CD4-positive, alpha-beta T cell (primary cell): ENCODE data around the gene INTS3. TPM values are rescaled to one million over a fixed set of nuclear protein-coding genes. Genes with fewer than 3 reads are reported as not detected.
"Not testable (repeated sequence)": the region's sequence is repeated elsewhere in the genome, so short reads cannot be mapped to it uniquely, and the experiment has no call there.

ENCODE experiments used
- ATAC-seq: fragments of 200-7000 bp; cut with Tn5 transposase; one replicate; pipeline ENCODE4 v1.10.0; 2022; ENCODE audit warnings: mild to moderate bottlenecking; ENCODE audit not compliant: poor library complexity
- CTCF ChIA-PET: fragments of 350-600 bp; sonication (Branson Sonifier 250); formaldehyde crosslinking; loops from one replicate; lab custom pipeline; 2021; ENCODE audit warnings: antibody characterized with exemption, inconsistent platforms; lab: Charles Lee
- POLR2A ChIA-PET: fragments of 350-600 bp; sonication (Branson Sonifier 250); formaldehyde crosslinking; loops from one replicate; lab custom pipeline; 2021; ENCODE audit warnings: antibody characterized with exemption, inconsistent platforms; lab: Charles Lee
- DNase-seq, 14 experiments: peaks; one replicate each; pipeline ENCODE4 v3.0.0-alpha.2; 2013 to 2020; ENCODE audit warnings: mixed read lengths in 2 of 14
- H3K27ac ChIP-seq, 2 donors: one replicate each; pipeline versions ENCODE4 v1.5.1 to v1.7.0; 2013; ENCODE audit warnings: low read length in 2 of 2, low read depth in 1 of 2, mild to moderate bottlenecking in 1 of 2
- H3K27me3 ChIP-seq, 2 experiments: 1 replicate in 1 of 2; 2 replicates in 1 of 2; pipeline versions ENCODE4 v1.6.1 to v1.7.0; 2013; ENCODE audit warnings: low read length in 2 of 2, control low read depth in 1 of 2, mild to moderate bottlenecking in 1 of 2, moderate library complexity in 1 of 2; ENCODE audit not compliant: insufficient read depth in 2 of 2, control insufficient read depth in 1 of 2
- H3K36me3 ChIP-seq: one replicate; pipeline ENCODE4 v1.6.1; 2013; ENCODE audit warnings: low read length, control low read depth; ENCODE audit not compliant: insufficient read depth
- H3K4me1 ChIP-seq: one replicate; pipeline ENCODE4 v1.6.1; 2013; ENCODE audit warnings: low read length, control low read depth; ENCODE audit not compliant: insufficient read depth
- H3K4me3 ChIP-seq: one replicate; pipeline ENCODE4 v1.5.1; 2013; ENCODE audit warnings: mild to moderate bottlenecking, low read length, moderate library complexity
- H3K9me3 ChIP-seq, 2 experiments: 1 replicate in 1 of 2; 2 replicates in 1 of 2; pipeline versions ENCODE4 v1.6.1 to v1.7.0; 2013; ENCODE audit warnings: low read length in 2 of 2, mild to moderate bottlenecking in 2 of 2, control low read depth in 1 of 2, moderate library complexity in 1 of 2; ENCODE audit not compliant: control insufficient read depth in 1 of 2, insufficient read depth in 1 of 2
- H3K27ac Mint-ChIP-seq: one replicate; pipeline ENCODE4 v1.8.0; 2020; ENCODE audit warnings: mixed read lengths
- H3K27me3 Mint-ChIP-seq: one replicate; pipeline ENCODE4 v1.8.0; 2021; ENCODE audit warnings: mixed read lengths
- H3K36me3 Mint-ChIP-seq: one replicate; pipeline ENCODE4 v1.8.0; 2021; ENCODE audit warnings: low read depth, mixed read lengths
- H3K4me1 Mint-ChIP-seq: one replicate; pipeline ENCODE4 v1.8.0; 2021; ENCODE audit warnings: low read depth, mixed read lengths
- H3K4me3 Mint-ChIP-seq: one replicate; pipeline ENCODE4 v1.8.0; 2020; ENCODE audit warnings: mild to moderate bottlenecking, mixed read lengths
- H3K9me3 Mint-ChIP-seq: one replicate; pipeline ENCODE4 v1.8.0; 2020; ENCODE audit warnings: mixed read lengths
- CTCF ChIP-seq: fragments of 200-600 bp; IDR thresholded peaks from one replicate; pipeline ENCODE4 v1.8.0; 2022; ENCODE audit warnings: antibody characterized with exemption, mild to moderate bottlenecking
- intact Hi-C, 2 experiments: fragments of 100-400 bp; cut with DNase I in 1 of 2; cut with micrococcal nuclease in 1 of 2; formaldehyde crosslinking; loops; one replicate each; pipeline versions ENCODE4 v1.15.1 to v1.9.0; 2023 to 2025; cut with DNase I, micrococcal nuclease
- total RNA-seq, 174 experiments: library from RNA in 2 of 174; stranded (reverse) in 2 of 174; gene quantifications; one replicate each; pipeline ENCODE4 v1.2.3 and lab custom pipeline; 2021 to 2026

The INTS3 gene
- total RNA-seq, 2 experiments from 2014 or later, result 24.9 to 27.4 TPM

GRCh38 chr1:153763365-153764225 lies 35.7 kb downstream of the INTS3 start:
- H3K9me3 ChIP-seq, result no peaks in the 10 kb centered on the region
- no peaks in the 10 kb centered on the region for H3K27me3 Mint-ChIP-seq
- POLR2A ChIA-PET, result interaction anchor here (0.6 kb wide), 1 partner anchor 166 kb away, joined by 3 read pairs; no protein-coding TSS in a partner anchor
- intact Hi-C loops, result no loop called here
- H3K36me3 ChIP-seq, result peaks cover 77% of the 10 kb centered on the region
- H3K4me3 Mint-ChIP-seq, result no peak overlapping the region
- CTCF ChIA-PET, result interaction anchor here (0.6 kb wide), 1 partner anchor 60 kb away, joined by 3 read pairs; no protein-coding TSS in a partner anchor
- H3K4me3 ChIP-seq, result no peak overlapping the region
- H3K27ac ChIP-seq, result no peak overlapping the region
- no peaks in the 10 kb centered on the region for H3K9me3 Mint-ChIP-seq
- TF ChIP-seq CTCF, result no peak
- H3K4me1 ChIP-seq, result no peaks in the 10 kb centered on the region
- H3K4me1 Mint-ChIP-seq, result no peaks in the 10 kb centered on the region
- H3K36me3 Mint-ChIP-seq, result peaks cover 85% of the 10 kb centered on the region
- no peaks in the 10 kb centered on the region for H3K27me3 ChIP-seq
- H3K27ac Mint-ChIP-seq, result no peak overlapping the region
- no peak for DNase-seq
- no peak for ATAC-seq

GRCh38 chr1:153764310-153764709 lies 36.5 kb downstream of the INTS3 start:
- H3K27me3 Mint-ChIP-seq, result no peaks in the 10 kb centered on the region
- ChIA-PET CTCF (no interaction called here), POLR2A (no interaction called here)
- H3K36me3 Mint-ChIP-seq, result peaks cover 91% of the 10 kb centered on the region
- H3K27ac ChIP-seq, result no peak overlapping the region
- no peak for TF ChIP-seq CTCF
- peaks cover 77% of the 10 kb centered on the region for H3K36me3 ChIP-seq
- no peak overlapping the region for H3K4me3 ChIP-seq
- H3K27ac Mint-ChIP-seq, result no peak overlapping the region
- no peaks in the 10 kb centered on the region for H3K4me1 ChIP-seq
- H3K9me3 ChIP-seq, result no peaks in the 10 kb centered on the region
- H3K4me3 Mint-ChIP-seq, result no peak overlapping the region
- H3K4me1 Mint-ChIP-seq, result no peaks in the 10 kb centered on the region
- ATAC-seq, result no peak
- no peaks in the 10 kb centered on the region for H3K27me3 ChIP-seq
- DNase-seq, result no peak
- H3K9me3 Mint-ChIP-seq, result no peaks in the 10 kb centered on the region
- intact Hi-C loops, result no loop called here

- CTCF ChIA-PET, result interaction anchor here (0.5 kb wide), 1 partner anchor 147 kb away, joined by 3 read pairs; no protein-coding TSS in a partner anchor
- H3K4me3 ChIP-seq, H3K4me1 Mint-ChIP-seq, intact Hi-C loops, H3K9me3 ChIP-seq, H3K27ac ChIP-seq, ATAC-seq, H3K4me1 ChIP-seq, H3K27ac Mint-ChIP-seq, H3K9me3 Mint-ChIP-seq, H3K27me3 ChIP-seq, H3K4me3 Mint-ChIP-seq, H3K27me3 Mint-ChIP-seq, DNase-seq: not testable (repeated sequence)
- peaks cover 79% of the 10 kb centered on the region for H3K36me3 ChIP-seq
- peaks cover 90% of the 10 kb centered on the region for H3K36me3 Mint-ChIP-seq
- POLR2A ChIA-PET, result interaction anchor here (0.8 kb wide), 1 partner anchor 9 kb away, joined by 4 read pairs; no protein-coding TSS in a partner anchor
Measured at GRCh38 chr1:153766663-153767062, 38.8 kb downstream of the INTS3 start.
